SU-DHL-6 (cell line): ENCODE results near the gene TUBB3.
"Not testable (repeated sequence)": the region's sequence is repeated elsewhere in the genome, so short reads cannot be mapped to it uniquely, and the experiment has no call there.

Experiments used
- H2AFZ ChIP-seq: fragments of 200-600 bp; sonication (generic); 2 replicates; pipeline ENCODE4 v1.6.1; 2014; ENCODE audit warnings: low read depth, mild to moderate bottlenecking, moderate library complexity, mixed read lengths, antibody characterized with exemption, low read length; ENCODE audit not compliant: severe bottlenecking
- H3F3A ChIP-seq: fragments of 200-600 bp; shearing (Covaris generic); 2 replicates; pipeline ENCODE4 v1.6.0; 2016; ENCODE audit warnings: antibody characterized with exemption, mild to moderate bottlenecking; ENCODE audit not compliant: insufficient read depth
- H3K27ac ChIP-seq: fragments of 200-600 bp; sonication (generic); 2 replicates; pipeline ENCODE4 v1.5.1; 2016; ENCODE audit warnings: low read depth, mild to moderate bottlenecking, low read length, moderate library complexity, mixed read lengths
- H3K27me3 ChIP-seq: fragments of 200-600 bp; sonication (generic), shearing (Covaris generic); 2 replicates; pipeline ENCODE4 v1.6.0; 2014; ENCODE audit warnings: mild to moderate bottlenecking, low read length
- H3K36me3 ChIP-seq: fragments of 200-600 bp; sonication (generic); 2 replicates; pipeline ENCODE4 v1.6.1; 2014; ENCODE audit warnings: mild to moderate bottlenecking, low read length, mixed read lengths
- H3K4me2 ChIP-seq: fragments of 300-600, 200-600 bp; shearing (Covaris generic), sonication (generic); 2 replicates; pipeline ENCODE4 v1.6.0; 2014; ENCODE audit warnings: low read length, low read depth, mild to moderate bottlenecking; ENCODE audit not compliant: poor library complexity, severe bottlenecking
- H3K4me3 ChIP-seq: fragments of 200-600 bp; sonication (generic); 2 replicates; pipeline ENCODE4 v1.5.1; 2014; ENCODE audit warnings: antibody characterized with exemption, low read length, mild to moderate bottlenecking, mixed read lengths; ENCODE audit not compliant: insufficient read depth, poor library complexity, severe bottlenecking
- H3K79me2 ChIP-seq: fragments of 200-600 bp; sonication (generic); 2 replicates; pipeline ENCODE4 v1.6.1; 2014; ENCODE audit warnings: mild to moderate bottlenecking, low read length, moderate library complexity; ENCODE audit not compliant: insufficient read depth
- H3K9ac ChIP-seq: fragments of 200-600 bp; sonication (generic); 2 replicates; pipeline ENCODE4 v1.7.0; 2014; ENCODE audit warnings: mild to moderate bottlenecking, low read length
- H3K9me2 ChIP-seq: fragments of 200-600 bp; sonication (generic); replicated peaks from 2 replicates; pipeline ENCODE4 v1.6.1; 2014; ENCODE audit warnings: low read length; ENCODE audit not compliant: insufficient read depth
- H3K9me3 ChIP-seq: fragments of 200-600 bp; sonication (generic); 2 replicates; pipeline ENCODE4 v1.6.1; 2014; ENCODE audit warnings: low read length, mixed read lengths; ENCODE audit not compliant: insufficient read depth
- H4K20me1 ChIP-seq: fragments of 200-600 bp; sonication (generic); 2 replicates; pipeline ENCODE4 v1.6.1; 2014; ENCODE audit warnings: low read depth, mild to moderate bottlenecking, antibody characterized with exemption, low read length, moderate library complexity, mixed read lengths
- CTCF ChIP-seq: fragments of 200-600 bp; sonication (generic); IDR thresholded peaks from one replicate; pipeline ENCODE4 v1.5.1; 2017; ENCODE audit warnings: antibody characterized with exemption, mild to moderate bottlenecking, low read length, moderate library complexity; ENCODE audit not compliant: insufficient read depth, poor library complexity, severe bottlenecking
- EZH2phosphoT487 ChIP-seq: fragments of 200-600 bp; sonication (generic), shearing (Covaris generic); conservative IDR thresholded peaks from 2 replicates; pipeline ENCODE4 v1.6.1; 2018; ENCODE audit warnings: mild to moderate bottlenecking, antibody characterized with exemption, low read length, moderate library complexity, mixed read lengths

The TUBB3 gene

GRCh38 chr16:89931964-89932363, 8.8 kb downstream of the TUBB3 start:
- Histone ChIP-seq H3F3A (no peaks in the 10 kb centered on the region), H4K20me1 (no peaks in the 10 kb centered on the region), H3K4me3 (no peak overlapping the region), H3K9me3 (no peaks in the 10 kb centered on the region), H3K79me2 (no peaks in the 10 kb centered on the region), H2AFZ (no peak overlapping the region), H3K27ac (no peak overlapping the region), H3K27me3 (no peaks in the 10 kb centered on the region), H3K9ac (no peak overlapping the region), H3K4me2 (no peak overlapping the region), H3K36me3 (no peaks in the 10 kb centered on the region), H3K9me2 (no peaks in the 10 kb centered on the region)
- no peak for TF ChIP-seq EZH2phosphoT487
- no peak for TF ChIP-seq CTCF

- H3K9me3 ChIP-seq, H3K4me3 ChIP-seq, H3K36me3 ChIP-seq: not testable (repeated sequence)
These were observed 10.9 kb downstream of the TUBB3 start for GRCh38 chr16:89934019-89934418.

GRCh38 chr16:89934611-89935553, 11.7 kb downstream of the TUBB3 start:
- Histone ChIP-seq H2AFZ (no peak overlapping the region), H3K36me3 (no peaks in the 10 kb centered on the region), H3K4me3 (no peak overlapping the region), H3K9me3 (no peaks in the 10 kb centered on the region), H3K4me2 (no peak overlapping the region), H4K20me1 (no peaks in the 10 kb centered on the region), H3K27ac (no peak overlapping the region), H3K79me2 (no peaks in the 10 kb centered on the region), H3K9ac (no peak overlapping the region), H3K9me2 (no peaks in the 10 kb centered on the region), H3K27me3 (no peaks in the 10 kb centered on the region), H3F3A (no peaks in the 10 kb centered on the region)
- no peak for TF ChIP-seq EZH2phosphoT487
- TF ChIP-seq CTCF = no peak

More at GRCh38 chr16:89934019-89934418, 10.9 kb downstream of the TUBB3 start:
- H4K20me1 ChIP-seq, H3F3A ChIP-seq, H3K79me2 ChIP-seq, H3K9ac ChIP-seq, H3K9me2 ChIP-seq, H3K27me3 ChIP-seq, H2AFZ ChIP-seq, H3K27ac ChIP-seq, H3K4me2 ChIP-seq: not testable (repeated sequence)

GRCh38 chr16:89935620-89936019, 12.5 kb downstream of the TUBB3 start:
- H3K4me2 ChIP-seq, H3K9ac ChIP-seq, H3K4me3 ChIP-seq, H3K9me2 ChIP-seq, H4K20me1 ChIP-seq, H3K27me3 ChIP-seq, H3K9me3 ChIP-seq, H3F3A ChIP-seq, H2AFZ ChIP-seq, H3K27ac ChIP-seq, H3K36me3 ChIP-seq, H3K79me2 ChIP-seq: not testable (repeated sequence)
